HepG2 (cell line): ENCODE results near the gene UBAC2. TPM values are rescaled to one million over a fixed set of nuclear protein-coding genes. Genes with fewer than 3 reads are reported as not detected.

Source experiments
- ATAC-seq: fragments of 200-7000 bp; cut with Tn5 transposase; 3 replicates; pipeline ENCODE4 v1.9.1; 2020; ENCODE audit warnings: mild to moderate bottlenecking, moderate library complexity
- BruUV-seq: library from RNA; stranded (reverse); fragments of 400-500 nt; replicated peaks from 2 replicates; lab custom pipeline; 2021; lab: Mats Ljungman, UMichigan
- CTCF ChIA-PET: fragments of 300-600 bp; formaldehyde crosslinking; extraction: SDS; loops from one replicate; lab custom pipeline; 2021; ENCODE audit warnings: low total read pairs, inconsistent platforms, low intra/inter-chr PET ratio; lab: Yijun Ruan, JAX
- POLR2A ChIA-PET: fragments of 350-600 bp; sonication (Branson Sonifier 250); formaldehyde crosslinking; loops from one replicate; lab custom pipeline; 2020; ENCODE audit warnings: antibody characterized with exemption, inconsistent platforms; lab: Yijun Ruan, JAX
- DNase-seq: peaks from one replicate; pipeline ENCODE4 v3.0.0-alpha.2; 2015; ENCODE audit warnings: low spot score
- FAIRE-seq: peaks from 3 replicates; lab custom pipeline; 2011; peaks lifted over from hg19 to GRCh38; lab: Jason Lieb, UNC
- H2AFZ ChIP-seq: one replicate; pipeline ENCODE4 v1.6.1; 2011; ENCODE audit warnings: low read length, inconsistent platforms
- H3K27ac ChIP-seq: fragments of 300-600 bp; 3 replicates; pipeline ENCODE4 v1.8.0; 2011; ENCODE audit warnings: mixed run types, mild to moderate bottlenecking, mixed read lengths, low read length, inconsistent platforms; ENCODE audit not compliant: insufficient read depth; ENCODE audit errors: extremely low read length
- H3K27me3 ChIP-seq, 2 experiments: fragments of 200-600 bp in 1 of 2; 2 replicates in 1 of 2; 3 replicates in 1 of 2; pipeline versions ENCODE4 v1.6.0 to v1.8.0; 2011; ENCODE audit warnings: low read length in 2 of 2, mild to moderate bottlenecking in 2 of 2, moderate library complexity in 2 of 2, inconsistent platforms in 1 of 2; ENCODE audit not compliant: insufficient read depth in 2 of 2, control insufficient read depth in 1 of 2
- H3K36me3 ChIP-seq, 2 experiments: fragments of 200-600 bp in 1 of 2; replicated peaks in 1 of 2; 2 replicates in 1 of 2; 3 replicates in 1 of 2; pipeline versions ENCODE4 v1.5.1 to v1.8.0; 2011; ENCODE audit warnings: low read length in 2 of 2, inconsistent platforms in 1 of 2; ENCODE audit not compliant: insufficient read depth in 2 of 2, control insufficient read depth in 1 of 2
- H3K4me1 ChIP-seq: 2 replicates; pipeline ENCODE4 v1.5.1; 2012; ENCODE audit warnings: low read length, inconsistent platforms; ENCODE audit not compliant: insufficient read depth
- H3K4me2 ChIP-seq: 2 replicates; pipeline ENCODE4 v1.6.0; 2011; ENCODE audit warnings: low read depth, low read length, inconsistent platforms
- H3K4me3 ChIP-seq, 3 experiments: fragments of 200-600 bp in 1 of 3; sonication (generic), shearing (Covaris generic) in 1 of 3; replicated peaks in 1 of 3; 2 replicates each; pipeline ENCODE4 v1.5.1; 2011 to 2016; ENCODE audit warnings: low read length in 3 of 3, inconsistent platforms in 2 of 3, low read depth in 2 of 3, mild to moderate bottlenecking in 2 of 3, control low read depth in 1 of 3, mixed read lengths in 1 of 3; ENCODE audit not compliant: insufficient read depth in 1 of 3
- H3K79me2 ChIP-seq: one replicate; pipeline ENCODE4 v1.6.1; 2011; ENCODE audit warnings: low read length, inconsistent platforms; ENCODE audit not compliant: insufficient read depth
- H3K9ac ChIP-seq: 2 replicates; pipeline ENCODE4 v1.6.0; 2011; ENCODE audit warnings: mild to moderate bottlenecking, low read depth, low read length, inconsistent platforms; ENCODE audit not compliant: insufficient read depth
- H3K9me3 ChIP-seq: 2 replicates; pipeline ENCODE4 v1.5.1; 2012; ENCODE audit warnings: mild to moderate bottlenecking, low read length
- H4K20me1 ChIP-seq: 2 replicates; pipeline ENCODE4 v1.6.0; 2011; ENCODE audit warnings: inconsistent platforms, mild to moderate bottlenecking, low read length, moderate library complexity; ENCODE audit not compliant: insufficient read depth
- CREM ChIP-seq, 2 experiments: sonication (generic) in 1 of 2; formaldehyde crosslinking in 1 of 2; IDR thresholded peaks; 2 replicates each; pipeline versions ENCODE4 v1.4.0 to v1.6.1; 2016 to 2020; ENCODE audit warnings: antibody characterized with exemption in 1 of 2, mild to moderate bottlenecking in 1 of 2, missing genetic modification reagents in 1 of 2
- ERF ChIP-seq: IDR thresholded peaks from 2 replicates; pipeline ENCODE4 v1.6.1; 2018; ENCODE audit warnings: missing biosample characterization, missing genetic modification reagents
- FOXM1 ChIP-seq: sonication (generic); formaldehyde crosslinking; IDR thresholded peaks from 2 replicates; pipeline ENCODE4 v1.5.0; 2020; ENCODE audit warnings: missing genetic modification reagents
- GABPB1 ChIP-seq: IDR thresholded peaks from 2 replicates; pipeline ENCODE4 v1.6.1; 2016; ENCODE audit warnings: mild to moderate bottlenecking, missing genetic modification reagents, moderate library complexity, missing compliant biosample characterization
- NR1H2 ChIP-seq: sonication (generic); formaldehyde crosslinking; IDR thresholded peaks from 2 replicates; pipeline ENCODE4 v1.8.1; 2022; ENCODE audit warnings: low read depth, missing genetic modification reagents, borderline replicate concordance
- POGZ ChIP-seq: sonication (generic); formaldehyde crosslinking; IDR thresholded peaks from 2 replicates; pipeline ENCODE4 v1.4.0; 2020; ENCODE audit warnings: mild to moderate bottlenecking, missing genetic modification reagents
- SMAD1 ChIP-seq: sonication (generic); formaldehyde crosslinking; IDR thresholded peaks from 2 replicates; pipeline ENCODE4 v1.4.0; 2020; ENCODE audit warnings: missing genetic modification reagents, low read depth, mild to moderate bottlenecking, borderline replicate concordance
- ZBTB1 ChIP-seq: sonication (generic); formaldehyde crosslinking; IDR thresholded peaks from 2 replicates; pipeline ENCODE4 v1.4.0; 2020; ENCODE audit warnings: missing genetic modification reagents, borderline replicate concordance
- ZBTB8A ChIP-seq: sonication (generic); formaldehyde crosslinking; IDR thresholded peaks from 2 replicates; pipeline ENCODE4 v1.4.0; 2020; ENCODE audit warnings: mild to moderate bottlenecking, low read depth, missing genetic modification reagents, borderline replicate concordance
- ZNF256 ChIP-seq: sonication (generic); formaldehyde crosslinking; conservative IDR thresholded peaks from 2 replicates; pipeline ENCODE4 v1.4.0; 2020; ENCODE audit warnings: missing genetic modification reagents
- ZNF652 ChIP-seq: IDR thresholded peaks from 2 replicates; pipeline ENCODE4 v1.6.1; 2016; ENCODE audit warnings: low read depth, borderline replicate concordance
- WGBS: methylation state at CpG from one replicate; pipeline ENCODE4 v1.1.6; 2017; ENCODE audit warnings: low lambda C conversion rate; 5-methylcytosine and 5-hydroxymethylcytosine counted together
- in situ Hi-C: cut with HindIII; loops from 2 replicates; pipeline ENCODE4 v1.10.0; 2017; ENCODE audit warnings: low pct_unique_long_range_greater_than_20kb; ENCODE audit not compliant: extremely low pct_ligation_motif_present
- intact Hi-C: fragments of 100-400 bp; cut with micrococcal nuclease; formaldehyde crosslinking; loops from one replicate; pipeline ENCODE4 v1.10.0; 2022; ENCODE audit not compliant: unreplicated experiment
- polyA plus RNA-seq, 8 experiments: library from polyadenylated mRNA; depleted of rRNA in 3 of 8; stranded (reverse) in 7 of 8; unstranded in 1 of 8; fragments of >200 nt; fragmentation: Illumina TruSeq in 4 of 8; extraction: Trizol in 4 of 8; gene quantifications; 2 replicates each; pipeline versions ENCODE4 v1.2.1 to v1.2.3, GENCODE V29; 2011 to 2016; ENCODE audit warnings: low read depth in 4 of 8, missing spikeins in 1 of 8, mixed read lengths in 1 of 8; ENCODE audit not compliant: insufficient read depth in 1 of 8
- total RNA-seq, 5 experiments: library from RNA; depleted of rRNA; stranded (reverse); fragments of >200 nt; fragmentation: Illumina TruSeq; extraction: Trizol; gene quantifications; 2 replicates each; pipeline ENCODE4 v1.2.3, GENCODE V29; 2016; ENCODE audit warnings: low read depth in 1 of 5
- TF ChIP-seq, protein P1 (sequence below): sonication (generic); formaldehyde crosslinking; conservative IDR thresholded peaks from 2 replicates; pipeline ENCODE4 v1.4.0; 2020; ENCODE audit warnings: missing genetic modification reagents
- TF ChIP-seq, protein P2 (sequence below): sonication (generic); formaldehyde crosslinking; IDR thresholded peaks from 2 replicates; pipeline ENCODE4 v1.9.0; 2021; ENCODE audit warnings: missing genetic modification reagents, borderline replicate concordance
- TF ChIP-seq, protein P3 (sequence below): sonication (generic); formaldehyde crosslinking; IDR thresholded peaks from 2 replicates; pipeline ENCODE4 v1.4.0; 2020; ENCODE audit warnings: missing genetic modification reagents
- TF ChIP-seq, protein P4 (sequence below): sonication (generic); formaldehyde crosslinking; IDR thresholded peaks from 2 replicates; pipeline ENCODE4 v1.4.0; 2020; ENCODE audit warnings: mild to moderate bottlenecking, missing genetic modification reagents

The UBAC2 gene
- total and polyA plus RNA-seq, 2 of the 13 experiments (the other 11 are each of a cell fraction or from before 2014, with no cell fraction given): 61.3 to 80.8 TPM

DNA sequence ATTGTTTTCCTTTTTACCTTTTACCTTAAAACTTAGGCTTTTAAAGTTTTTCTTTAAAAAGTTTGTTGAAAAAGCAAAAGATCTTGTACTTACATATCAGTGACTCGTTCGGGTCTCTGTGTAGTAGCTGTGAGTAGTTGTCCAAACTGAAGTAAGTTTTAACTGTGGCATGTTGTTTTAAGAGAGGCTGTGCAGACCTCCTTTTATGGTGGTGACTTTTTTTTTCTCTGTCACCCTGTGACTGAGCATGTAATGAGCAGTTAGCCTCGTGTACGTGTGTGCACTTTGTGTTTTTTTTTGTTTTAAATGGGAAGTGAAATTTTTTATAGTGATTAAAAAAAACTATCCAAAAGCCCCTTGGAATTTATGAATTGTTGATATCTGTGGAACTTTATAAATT, 106.6 kb downstream of the UBAC2 start, which contains the start of gene GPR183:
Gene GPR183 (minus strand): TSS at position 153 of the 400 bp plus-strand sequence. CDS start 11,254 bp downstream, outside the sequence.
- no peaks in the 10 kb centered on the region for H3K9me3 ChIP-seq
- H3K79me2 ChIP-seq: no peaks in the 10 kb centered on the region
- H3K36me3 ChIP-seq: peaks cover 2 to 11% of the 10 kb centered on the region in 2 experiments; a peak in 3 of 5 replicates
- intact Hi-C loops (no loop called here), in situ Hi-C loops (no loop called here)
- H3K4me2 ChIP-seq: no peak within 1 kb of the TSS
- FAIRE-seq (no peak), ATAC-seq (no peak), DNase-seq (no peak)
- CTCF ChIA-PET: no interaction called here
- BruUV-seq: no TSS peak
- H4K20me1 ChIP-seq: no peaks in the 10 kb centered on the region
- no peaks in the 10 kb centered on the region for H3K4me1 ChIP-seq
- H2AFZ ChIP-seq: no peak within 1 kb of the TSS
- POLR2A ChIA-PET: no interaction called here
- 86% methylated on average over 4 of the region's 4 CpGs for WGBS
- H3K27ac ChIP-seq: no peak within 1 kb of the TSS
- H3K9ac ChIP-seq: no peak within 1 kb of the TSS
- no peaks in the 10 kb centered on the region for H3K27me3 ChIP-seq
- no peak within 1 kb of the TSS for H3K4me3 ChIP-seq
- TF ChIP-seq, protein P1, sequence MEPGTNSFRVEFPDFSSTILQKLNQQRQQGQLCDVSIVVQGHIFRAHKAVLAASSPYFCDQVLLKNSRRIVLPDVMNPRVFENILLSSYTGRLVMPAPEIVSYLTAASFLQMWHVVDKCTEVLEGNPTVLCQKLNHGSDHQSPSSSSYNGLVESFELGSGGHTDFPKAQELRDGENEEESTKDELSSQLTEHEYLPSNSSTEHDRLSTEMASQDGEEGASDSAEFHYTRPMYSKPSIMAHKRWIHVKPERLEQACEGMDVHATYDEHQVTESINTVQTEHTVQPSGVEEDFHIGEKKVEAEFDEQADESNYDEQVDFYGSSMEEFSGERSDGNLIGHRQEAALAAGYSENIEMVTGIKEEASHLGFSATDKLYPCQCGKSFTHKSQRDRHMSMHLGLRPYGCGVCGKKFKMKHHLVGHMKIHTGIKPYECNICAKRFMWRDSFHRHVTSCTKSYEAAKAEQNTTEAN (CRISPR knock-in tag): no peak
- TF ChIP-seq FOXM1 (CRISPR knock-in tag) (no peak), ZNF652 (CRISPR knock-in tag) (no peak), POGZ (CRISPR knock-in tag) (no peak), ZBTB8A (no peak), CREM (IDR thresholded peaks at IDR 0.05) (no peak), CREM (CRISPR knock-in tag; IDR thresholded peaks at IDR 0.05) (no peak), ZBTB1 (CRISPR knock-in tag) (no peak), NR1H2 (CRISPR knock-in tag) (no peak), SMAD1 (CRISPR knock-in tag) (no peak), GABPB1 (CRISPR knock-in tag) (no peak), ERF (CRISPR knock-in tag) (no peak), ZNF256 (CRISPR knock-in tag) (no peak)
- TF ChIP-seq, protein P2, sequence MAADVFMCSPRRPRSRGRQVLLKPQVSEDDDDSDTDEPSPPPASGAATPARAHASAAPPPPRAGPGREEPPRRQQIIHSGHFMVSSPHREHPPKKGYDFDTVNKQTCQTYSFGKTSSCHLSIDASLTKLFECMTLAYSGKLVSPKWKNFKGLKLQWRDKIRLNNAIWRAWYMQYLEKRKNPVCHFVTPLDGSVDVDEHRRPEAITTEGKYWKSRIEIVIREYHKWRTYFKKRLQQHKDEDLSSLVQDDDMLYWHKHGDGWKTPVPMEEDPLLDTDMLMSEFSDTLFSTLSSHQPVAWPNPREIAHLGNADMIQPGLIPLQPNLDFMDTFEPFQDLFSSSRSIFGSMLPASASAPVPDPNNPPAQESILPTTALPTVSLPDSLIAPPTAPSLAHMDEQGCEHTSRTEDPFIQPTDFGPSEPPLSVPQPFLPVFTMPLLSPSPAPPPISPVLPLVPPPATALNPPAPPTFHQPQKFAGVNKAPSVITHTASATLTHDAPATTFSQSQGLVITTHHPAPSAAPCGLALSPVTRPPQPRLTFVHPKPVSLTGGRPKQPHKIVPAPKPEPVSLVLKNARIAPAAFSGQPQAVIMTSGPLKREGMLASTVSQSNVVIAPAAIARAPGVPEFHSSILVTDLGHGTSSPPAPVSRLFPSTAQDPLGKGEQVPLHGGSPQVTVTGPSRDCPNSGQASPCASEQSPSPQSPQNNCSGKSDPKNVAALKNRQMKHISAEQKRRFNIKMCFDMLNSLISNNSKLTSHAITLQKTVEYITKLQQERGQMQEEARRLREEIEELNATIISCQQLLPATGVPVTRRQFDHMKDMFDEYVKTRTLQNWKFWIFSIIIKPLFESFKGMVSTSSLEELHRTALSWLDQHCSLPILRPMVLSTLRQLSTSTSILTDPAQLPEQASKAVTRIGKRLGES: no peak
- TF ChIP-seq, protein P3, sequence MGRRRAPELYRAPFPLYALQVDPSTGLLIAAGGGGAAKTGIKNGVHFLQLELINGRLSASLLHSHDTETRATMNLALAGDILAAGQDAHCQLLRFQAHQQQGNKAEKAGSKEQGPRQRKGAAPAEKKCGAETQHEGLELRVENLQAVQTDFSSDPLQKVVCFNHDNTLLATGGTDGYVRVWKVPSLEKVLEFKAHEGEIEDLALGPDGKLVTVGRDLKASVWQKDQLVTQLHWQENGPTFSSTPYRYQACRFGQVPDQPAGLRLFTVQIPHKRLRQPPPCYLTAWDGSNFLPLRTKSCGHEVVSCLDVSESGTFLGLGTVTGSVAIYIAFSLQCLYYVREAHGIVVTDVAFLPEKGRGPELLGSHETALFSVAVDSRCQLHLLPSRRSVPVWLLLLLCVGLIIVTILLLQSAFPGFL (CRISPR knock-in tag): no peak
- TF ChIP-seq, protein P4, sequence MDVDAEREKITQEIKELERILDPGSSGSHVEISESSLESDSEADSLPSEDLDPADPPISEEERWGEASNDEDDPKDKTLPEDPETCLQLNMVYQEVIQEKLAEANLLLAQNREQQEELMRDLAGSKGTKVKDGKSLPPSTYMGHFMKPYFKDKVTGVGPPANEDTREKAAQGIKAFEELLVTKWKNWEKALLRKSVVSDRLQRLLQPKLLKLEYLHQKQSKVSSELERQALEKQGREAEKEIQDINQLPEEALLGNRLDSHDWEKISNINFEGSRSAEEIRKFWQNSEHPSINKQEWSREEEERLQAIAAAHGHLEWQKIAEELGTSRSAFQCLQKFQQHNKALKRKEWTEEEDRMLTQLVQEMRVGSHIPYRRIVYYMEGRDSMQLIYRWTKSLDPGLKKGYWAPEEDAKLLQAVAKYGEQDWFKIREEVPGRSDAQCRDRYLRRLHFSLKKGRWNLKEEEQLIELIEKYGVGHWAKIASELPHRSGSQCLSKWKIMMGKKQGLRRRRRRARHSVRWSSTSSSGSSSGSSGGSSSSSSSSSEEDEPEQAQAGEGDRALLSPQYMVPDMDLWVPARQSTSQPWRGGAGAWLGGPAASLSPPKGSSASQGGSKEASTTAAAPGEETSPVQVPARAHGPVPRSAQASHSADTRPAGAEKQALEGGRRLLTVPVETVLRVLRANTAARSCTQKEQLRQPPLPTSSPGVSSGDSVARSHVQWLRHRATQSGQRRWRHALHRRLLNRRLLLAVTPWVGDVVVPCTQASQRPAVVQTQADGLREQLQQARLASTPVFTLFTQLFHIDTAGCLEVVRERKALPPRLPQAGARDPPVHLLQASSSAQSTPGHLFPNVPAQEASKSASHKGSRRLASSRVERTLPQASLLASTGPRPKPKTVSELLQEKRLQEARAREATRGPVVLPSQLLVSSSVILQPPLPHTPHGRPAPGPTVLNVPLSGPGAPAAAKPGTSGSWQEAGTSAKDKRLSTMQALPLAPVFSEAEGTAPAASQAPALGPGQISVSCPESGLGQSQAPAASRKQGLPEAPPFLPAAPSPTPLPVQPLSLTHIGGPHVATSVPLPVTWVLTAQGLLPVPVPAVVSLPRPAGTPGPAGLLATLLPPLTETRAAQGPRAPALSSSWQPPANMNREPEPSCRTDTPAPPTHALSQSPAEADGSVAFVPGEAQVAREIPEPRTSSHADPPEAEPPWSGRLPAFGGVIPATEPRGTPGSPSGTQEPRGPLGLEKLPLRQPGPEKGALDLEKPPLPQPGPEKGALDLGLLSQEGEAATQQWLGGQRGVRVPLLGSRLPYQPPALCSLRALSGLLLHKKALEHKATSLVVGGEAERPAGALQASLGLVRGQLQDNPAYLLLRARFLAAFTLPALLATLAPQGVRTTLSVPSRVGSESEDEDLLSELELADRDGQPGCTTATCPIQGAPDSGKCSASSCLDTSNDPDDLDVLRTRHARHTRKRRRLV (CRISPR knock-in tag): no peak
